Activated CD8-positive, alpha-beta T cell treated with anti-CD3 and anti-CD28 coated beads for 36 hours (primary cell): Measurements from ENCODE around the gene PLEKHJ1. TPM values are rescaled to one million over a fixed set of nuclear protein-coding genes. Genes with fewer than 3 reads are reported as not detected.

Source experiments
- ATAC-seq: fragments of 200-7000 bp; cut with Tn5 transposase; one replicate; pipeline ENCODE4 v1.10.0; 2021; ENCODE audit warnings: mild to moderate bottlenecking, moderate library complexity
- CTCF ChIA-PET: fragments of 350-600 bp; sonication (Branson Sonifier 250); formaldehyde crosslinking; loops from one replicate; lab custom pipeline; 2021; ENCODE audit warnings: antibody characterized with exemption; lab: Charles Lee
- POLR2A ChIA-PET: fragments of 350-600 bp; sonication (Branson Sonifier 250); formaldehyde crosslinking; loops from one replicate; lab custom pipeline; 2021; ENCODE audit warnings: antibody characterized with exemption; lab: Charles Lee
- DNase-seq: peaks from one replicate; pipeline ENCODE4 v3.0.0-alpha.2; 2020
- H3K27ac Mint-ChIP-seq: one replicate; pipeline ENCODE4 v1.8.0; 2021; ENCODE audit warnings: mild to moderate bottlenecking, mixed read lengths
- H3K27me3 Mint-ChIP-seq: one replicate; pipeline ENCODE4 v1.8.0; 2021; ENCODE audit warnings: mixed read lengths
- H3K36me3 Mint-ChIP-seq: one replicate; pipeline ENCODE4 v1.8.0; 2021; ENCODE audit warnings: low read depth, mixed read lengths
- H3K4me1 Mint-ChIP-seq: one replicate; pipeline ENCODE4 v1.8.0; 2021; ENCODE audit warnings: low read depth, mixed read lengths
- H3K4me3 Mint-ChIP-seq: one replicate; pipeline ENCODE4 v1.8.0; 2021; ENCODE audit warnings: mild to moderate bottlenecking, moderate library complexity, mixed read lengths
- H3K9me3 Mint-ChIP-seq: one replicate; pipeline ENCODE4 v1.8.0; 2021; ENCODE audit warnings: mixed read lengths
- CTCF ChIP-seq: fragments of 200-600 bp; IDR thresholded peaks from one replicate; pipeline ENCODE4 v1.8.0; 2022; ENCODE audit warnings: antibody characterized with exemption, mild to moderate bottlenecking
- intact Hi-C: fragments of 100-400 bp; cut with micrococcal nuclease; formaldehyde crosslinking; loops from one replicate; pipeline ENCODE4 v1.10.0; 2022
- total RNA-seq, 2 experiments: library from RNA; stranded (reverse); gene quantifications; one replicate each; pipeline ENCODE4 v1.2.3, GENCODE V29; 2021

The PLEKHJ1 gene
- total RNA-seq, 2 experiments from 2014 or later = 65.3 to 72.8 TPM

DNA sequence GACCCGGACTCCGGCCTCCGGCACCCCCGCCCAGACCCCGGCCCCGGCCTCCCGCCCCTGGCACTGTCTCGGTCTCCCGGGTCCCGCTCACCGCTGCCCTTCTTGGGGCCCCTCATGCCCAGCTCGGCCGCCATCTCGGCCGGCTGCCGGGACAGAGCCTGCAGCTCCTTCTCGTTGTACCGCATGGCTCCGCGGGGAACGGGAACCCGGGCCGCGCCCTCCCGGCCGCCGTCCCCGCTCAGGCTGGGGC, 140 bp downstream of the PLEKHJ1 start:
- no peak for TF ChIP-seq CTCF
- peaks cover 60% of the 10 kb centered on the region for H3K36me3 Mint-ChIP-seq
- peak overlapping the region; percentile 99 for H3K27ac Mint-ChIP-seq
- ChIA-PET POLR2A (interaction anchor here (0.6 to 1.4 kb wide), 16 partner anchors 9 to 195 kb away, joined by 3 to 8 read pairs (median 3); no protein-coding TSS in a partner anchor), CTCF (interaction anchor here (0.7 to 2.0 kb wide), 9 partner anchors 14 to 92 kb away, joined by 3 to 7 read pairs (median 4); partner anchors contain the start of genes LSM7 and SPPL2B)
- H3K27me3 Mint-ChIP-seq = no peaks in the 10 kb centered on the region
- DNase-seq = no peak
- peaks cover 49% of the 10 kb centered on the region for H3K4me1 Mint-ChIP-seq
- intact Hi-C loops = loop anchor here (10.0 kb wide), 1 partner anchor 61 kb away; no protein-coding TSS in a partner anchor
- no peaks in the 10 kb centered on the region for H3K9me3 Mint-ChIP-seq
- ATAC-seq = no peak
- peak overlapping the region; percentile 92 for H3K4me3 Mint-ChIP-seq

GRCh38 chr19:2235381-2236063, 607 bp downstream of the PLEKHJ1 start:
- CTCF ChIA-PET = interaction anchor here (0.7 to 2.0 kb wide), 10 partner anchors 14 to 92 kb away, joined by 3 to 7 read pairs (median 4); partner anchors contain the start of genes LSM7 and SPPL2B

GRCh38 chr19:2234996-2235380, 1.1 kb downstream of the PLEKHJ1 start:
- Mint-ChIP-seq H3K4me1 (peaks cover 40% of the 10 kb centered on the region), H3K9me3 (no peaks in the 10 kb centered on the region), H3K36me3 (peaks cover 53% of the 10 kb centered on the region), H3K4me3 (peak overlapping the region; percentile 92), H3K27me3 (no peaks in the 10 kb centered on the region), H3K27ac (peak overlapping the region; percentile 85)
- DNase-seq (no peak), ATAC-seq (no peak)
- intact Hi-C loops = loop anchor here (10.0 kb wide), 1 partner anchor 60 kb away; no protein-coding TSS in a partner anchor
- ChIA-PET CTCF (interaction anchor here (1.0 to 2.0 kb wide), 5 partner anchors 16 to 79 kb away, joined by 3 to 7 read pairs (median 5); no protein-coding TSS in a partner anchor), POLR2A (interaction anchor here (0.8 to 1.7 kb wide), 11 partner anchors 8 to 196 kb away, joined by 3 to 8 read pairs (median 3); no protein-coding TSS in a partner anchor)
- no peak for TF ChIP-seq CTCF

More at GRCh38 chr19:2235381-2236063, 607 bp downstream of the PLEKHJ1 start:
- Mint-ChIP-seq H3K27ac (peak overlapping the region; percentile 85), H3K4me3 (peak overlapping the region; percentile 92), H3K27me3 (no peaks in the 10 kb centered on the region), H3K4me1 (peaks cover 44% of the 10 kb centered on the region), H3K9me3 (no peaks in the 10 kb centered on the region), H3K36me3 (peaks cover 56% of the 10 kb centered on the region)
- ATAC-seq (no peak), DNase-seq (peak; percentile 35)
- POLR2A ChIA-PET = interaction anchor here (0.6 to 1.7 kb wide), 18 partner anchors 9 to 195 kb away, joined by 3 to 8 read pairs (median 3); no protein-coding TSS in a partner anchor
- TF ChIP-seq CTCF = no peak
- intact Hi-C loops = loop anchor here (10.0 kb wide), 1 partner anchor 61 kb away; no protein-coding TSS in a partner anchor

DNA sequence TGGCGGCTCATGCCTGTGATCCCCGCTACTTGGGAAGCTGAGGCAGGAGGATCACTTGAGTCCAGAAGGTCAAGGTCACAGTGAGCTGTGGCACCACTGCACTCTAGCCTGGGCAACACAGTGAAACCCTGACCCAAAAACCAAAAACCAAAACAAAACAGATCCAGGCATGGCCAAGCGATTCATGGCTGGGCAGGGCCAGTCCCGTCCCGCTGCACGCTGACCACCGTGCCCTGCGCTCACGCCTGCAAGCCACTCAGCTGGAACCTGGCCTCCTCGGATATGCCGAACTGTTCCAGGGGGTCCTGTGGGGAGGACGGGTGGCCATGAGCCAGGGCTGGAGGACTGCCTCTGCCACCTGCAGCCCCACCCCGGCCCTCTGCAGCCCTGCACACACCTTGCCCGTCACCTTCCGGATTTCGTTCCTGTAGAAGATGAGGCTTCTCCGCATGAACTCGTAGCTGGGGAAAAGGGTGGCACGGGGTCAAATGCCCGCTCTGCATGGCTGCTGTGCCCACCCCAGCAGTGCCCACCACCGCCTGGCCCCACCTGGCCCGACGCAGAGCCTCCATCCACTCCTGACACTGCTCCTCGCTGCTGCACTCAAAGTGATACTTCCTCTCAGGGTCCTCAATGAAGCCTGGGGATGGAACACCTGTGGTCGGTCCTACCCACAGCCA, 2.4 kb downstream of the PLEKHJ1 start:
- no peaks in the 10 kb centered on the region for H3K27me3 Mint-ChIP-seq

More for the DNA sequence above, 2.4 kb downstream of the PLEKHJ1 start:
- no peaks in the 10 kb centered on the region for H3K9me3 Mint-ChIP-seq
- peak overlapping the region; percentile 92 for H3K4me3 Mint-ChIP-seq
- ATAC-seq (no peak), DNase-seq (no peak)
- peaks cover 31% of the 10 kb centered on the region for H3K4me1 Mint-ChIP-seq
- ChIA-PET CTCF (interaction anchor here (1.0 to 1.4 kb wide), 2 partner anchors 28 to 78 kb away, joined by 3 to 5 read pairs; no protein-coding TSS in a partner anchor), POLR2A (interaction anchor here (0.9 to 2.2 kb wide), 15 partner anchors 9 to 179 kb away, joined by 3 to 11 read pairs (median 3); no protein-coding TSS in a partner anchor)
- TF ChIP-seq CTCF = no peak
- intact Hi-C loops = loop anchor here (10.0 kb wide), 1 partner anchor 59 kb away; no protein-coding TSS in a partner anchor
- peaks cover 49% of the 10 kb centered on the region for H3K36me3 Mint-ChIP-seq
- peak overlapping the region; percentile 56 for H3K27ac Mint-ChIP-seq
